GM12892 (cell line): Measurements from ENCODE around the gene ABCC1.
"Not testable (repeated sequence)": the region's sequence is repeated elsewhere in the genome, so short reads cannot be mapped to it uniquely, and the experiment has no call there.

Experiments used
- DNase-seq: peaks from one replicate; pipeline ENCODE4 v3.0.0; 2011; ENCODE audit not compliant: insufficient read length
- FAIRE-seq: peaks from 2 replicates; lab custom pipeline; 2011; peaks lifted over from hg19 to GRCh38; lab: Jason Lieb, UNC
- POLR2A ChIP-seq: IDR thresholded peaks from 2 replicates; pipeline ENCODE4 v1.6.1; 2011; ENCODE audit warnings: low read depth, low read length, control low read depth
- POLR2AphosphoS5 ChIP-seq: IDR thresholded peaks from 2 replicates; pipeline ENCODE4 v1.6.1; 2011; ENCODE audit warnings: low read depth, low read length, control low read depth
- TAF1 ChIP-seq: IDR thresholded peaks from 2 replicates; pipeline ENCODE4 v1.6.1; 2011; ENCODE audit warnings: low read depth, mild to moderate bottlenecking, control low read depth, low read length, borderline replicate concordance

Gene ABCC1

GRCh38 chr16:16175296-16175695 lies 225.9 kb downstream of the ABCC1 start:
- TF ChIP-seq POLR2AphosphoS5 (no peak), POLR2A (no peak), TAF1 (no peak)
- DNase-seq = no peak
- FAIRE-seq = no peak

- FAIRE-seq (no peak), DNase-seq (no peak)
- TF ChIP-seq POLR2A (no peak), POLR2AphosphoS5 (no peak), TAF1 (no peak)
These were observed 226.9 kb downstream of the ABCC1 start for GRCh38 chr16:16176328-16176727.

- FAIRE-seq (no peak), DNase-seq (no peak)
- TF ChIP-seq POLR2AphosphoS5 (no peak), POLR2A (no peak), TAF1 (no peak)
These were observed 229.2 kb downstream of the ABCC1 start for GRCh38 chr16:16178455-16179162.

DNA sequence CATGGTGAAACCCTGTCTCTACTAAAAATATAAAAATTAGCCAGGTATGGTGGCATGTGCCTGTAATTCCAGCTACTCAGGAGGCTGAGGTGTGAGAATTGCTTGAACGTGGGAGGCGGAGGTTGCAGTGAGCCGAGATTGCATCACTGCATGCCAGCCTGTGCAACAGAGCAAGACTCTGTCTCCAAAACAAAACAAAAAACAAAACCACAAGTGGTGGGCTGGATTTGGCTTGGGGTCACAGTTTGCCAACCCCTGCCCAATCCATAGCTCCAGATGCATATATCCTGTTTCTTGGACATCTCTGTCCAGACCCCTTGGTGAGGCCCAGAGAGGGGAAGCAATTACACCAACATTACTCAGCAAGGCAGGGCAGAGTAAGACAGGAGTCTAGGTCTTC lies 232.3 kb downstream of the ABCC1 start:
- FAIRE-seq, DNase-seq: not testable (repeated sequence)

GRCh38 chr16:16182918-16183317 lies 233.5 kb downstream of the ABCC1 start:
- DNase-seq (no peak), FAIRE-seq (no peak)
- TF ChIP-seq TAF1 = no peak
- TF ChIP-seq POLR2AphosphoS5 = no peak
- TF ChIP-seq POLR2A = no peak

DNA sequence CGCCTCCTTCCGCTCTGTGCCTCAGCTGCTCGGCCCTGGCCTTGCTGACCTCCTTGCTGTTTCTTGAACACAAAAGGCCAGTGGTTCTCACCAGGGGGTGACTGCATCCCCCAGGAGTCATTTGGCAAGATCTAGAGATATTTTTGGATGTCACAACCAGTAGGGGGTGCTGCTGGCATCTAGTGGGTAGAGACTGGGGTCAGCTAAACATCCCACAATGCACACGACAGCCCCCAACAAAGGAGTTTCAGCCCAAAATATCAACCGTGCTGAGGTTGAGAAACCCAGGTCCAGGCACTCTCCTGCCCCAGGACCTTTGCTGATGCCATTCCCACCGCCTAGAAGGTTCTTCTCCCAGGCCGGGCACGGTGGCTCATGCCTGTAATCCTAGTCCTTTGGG lies 234.1 kb downstream of the ABCC1 start:
- TF ChIP-seq TAF1 = no peak
- TF ChIP-seq POLR2A = no peak
- no peak for TF ChIP-seq POLR2AphosphoS5
- DNase-seq = no peak

GRCh38 chr16:16184594-16184993 lies 235.2 kb downstream of the ABCC1 start:
- no peak for FAIRE-seq
- no peak for DNase-seq
- TF ChIP-seq POLR2AphosphoS5 (no peak), POLR2A (no peak), TAF1 (no peak)

More for the DNA sequence above, 234.1 kb downstream of the ABCC1 start:
- FAIRE-seq = no peak

DNA sequence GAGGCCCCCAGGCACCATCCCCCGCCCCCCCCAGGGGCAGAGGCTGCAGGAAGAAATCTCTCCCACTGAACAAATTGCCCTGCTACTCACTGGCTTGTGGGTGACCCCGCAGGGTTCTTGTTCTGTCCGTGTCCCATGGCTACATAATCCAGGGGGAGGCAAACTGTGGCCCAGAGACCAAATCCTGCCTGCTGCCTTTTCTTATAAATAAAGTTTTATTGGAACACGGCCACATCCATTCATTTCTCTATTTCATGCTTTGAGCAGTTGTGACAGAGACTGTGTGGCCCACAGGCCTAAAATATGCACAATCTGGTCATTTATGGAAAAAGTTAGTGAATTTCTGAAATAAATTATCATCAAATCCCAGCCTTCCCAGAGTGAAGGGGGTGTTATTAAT lies 235.7 kb downstream of the ABCC1 start:
- TF ChIP-seq POLR2A (no peak), POLR2AphosphoS5 (no peak), TAF1 (no peak)
- FAIRE-seq = no peak
- DNase-seq = no peak

DNA sequence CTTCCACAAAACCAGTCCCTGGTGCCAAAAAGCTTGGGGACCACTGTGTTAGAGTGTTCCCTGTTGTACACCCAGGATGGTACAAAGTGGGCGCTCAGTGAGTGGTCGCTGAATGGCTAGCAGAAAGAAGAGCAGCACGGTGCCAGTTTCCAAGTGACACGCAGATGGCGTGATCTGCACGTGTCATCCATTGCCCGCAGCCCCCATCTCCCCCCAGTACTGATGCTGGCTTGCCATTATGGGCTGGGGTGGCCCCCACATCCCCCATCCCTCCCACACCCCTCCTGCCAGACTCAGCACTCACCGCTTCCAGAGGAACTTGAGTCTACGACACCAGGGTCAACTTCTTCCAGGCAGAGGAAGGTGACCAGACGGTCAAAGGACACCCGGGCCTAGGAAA lies 237.4 kb downstream of the ABCC1 start:
- DNase-seq (no peak), FAIRE-seq (no peak)
- TF ChIP-seq POLR2AphosphoS5 (no peak), POLR2A (no peak), TAF1 (no peak)

- DNase-seq = no peak
- TF ChIP-seq TAF1 (no peak), POLR2AphosphoS5 (no peak)
- no peak for FAIRE-seq
These were observed 239.4 kb downstream of the ABCC1 start for GRCh38 chr16:16188827-16189226.

- no peak for FAIRE-seq
- TF ChIP-seq POLR2A (no peak), TAF1 (no peak), POLR2AphosphoS5 (no peak)
- DNase-seq = no peak
These were observed 240.4 kb downstream of the ABCC1 start for GRCh38 chr16:16189842-16190241.

- no peak for FAIRE-seq
- TF ChIP-seq TAF1 (no peak), POLR2AphosphoS5 (no peak), POLR2A (no peak)
- no peak for DNase-seq
These were observed 241.1 kb downstream of the ABCC1 start for GRCh38 chr16:16190546-16190945.

DNA sequence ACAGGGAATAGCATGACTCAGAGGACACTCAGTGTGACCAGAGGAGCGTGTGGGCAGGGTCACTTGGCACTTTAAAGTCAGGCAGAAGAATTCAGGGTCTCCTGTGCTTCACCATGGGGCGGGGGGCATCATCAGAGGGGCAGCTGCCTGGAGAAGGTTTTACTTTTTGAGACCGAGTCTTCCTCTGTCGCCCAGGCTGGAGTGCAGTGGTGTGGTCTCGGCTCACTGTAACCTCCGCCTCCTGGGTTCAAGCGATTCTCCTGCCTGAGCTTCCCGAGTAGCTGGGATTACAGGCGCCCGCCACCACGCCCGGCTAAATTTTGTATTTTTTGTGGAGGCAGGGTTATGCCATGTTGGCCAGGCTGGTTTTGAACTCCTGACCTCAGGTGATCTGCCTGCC lies 241.6 kb downstream of the ABCC1 start:
- FAIRE-seq = not testable (repeated sequence)

More for the DNA sequence above, 241.6 kb downstream of the ABCC1 start:
- not testable (repeated sequence) for DNase-seq
